Brain pericyte (primary cell): ENCODE measurements around the gene TARS1.
"Not testable (repeated sequence)": the region's sequence is repeated elsewhere in the genome, so short reads cannot be mapped to it uniquely, and the experiment has no call there.

Source experiments
- DNase-seq: peaks from one replicate; pipeline ENCODE4 v3.0.0-alpha.2; 2012; ENCODE audit warnings: low read depth, low spot score

Gene TARS1

GRCh38 chr5:33488558-33489355 is 48.0 kb downstream of the TARS1 start:
- DNase-seq: no peak

- DNase-seq: no peak
Observed at GRCh38 chr5:33489481-33490067, 48.8 kb downstream of the TARS1 start.

- DNase-seq: no peak
Observed at GRCh38 chr5:33490071-33490665, 49.4 kb downstream of the TARS1 start.

GRCh38 chr5:33491941-33492340 is 51.2 kb downstream of the TARS1 start:
- DNase-seq: no peak

- no peak for DNase-seq
Observed at GRCh38 chr5:33494466-33494865, 53.7 kb downstream of the TARS1 start.

- DNase-seq: no peak
Observed at GRCh38 chr5:33501260-33501659, 60.5 kb downstream of the TARS1 start.

GRCh38 chr5:33501899-33502298 is 61.1 kb downstream of the TARS1 start:
- no peak for DNase-seq

- no peak for DNase-seq
Observed at GRCh38 chr5:33504570-33504969, 63.8 kb downstream of the TARS1 start.

GRCh38 chr5:33507426-33507825 is 66.7 kb downstream of the TARS1 start:
- DNase-seq: no peak

- DNase-seq: no peak
Observed at GRCh38 chr5:33509036-33509435, 68.3 kb downstream of the TARS1 start.

GRCh38 chr5:33513462-33514185 is 72.9 kb downstream of the TARS1 start:
- DNase-seq: no peak

- not testable (repeated sequence) for DNase-seq
Observed at GRCh38 chr5:33515366-33515765, 74.6 kb downstream of the TARS1 start.

- no peak for DNase-seq
Observed at GRCh38 chr5:33516421-33516820, 75.7 kb downstream of the TARS1 start.
